HepG2 (cell line): ENCODE data around the gene MAP3K20. TPM values are rescaled to one million over a fixed set of nuclear protein-coding genes. Genes with fewer than 3 reads are reported as not detected.

Experiments
- ATAC-seq: fragments of 200-7000 bp; cut with Tn5 transposase; 3 replicates; pipeline ENCODE4 v1.9.1; 2020; ENCODE audit warnings: mild to moderate bottlenecking, moderate library complexity
- BruUV-seq: library from RNA; stranded (reverse); fragments of 400-500 nt; replicated peaks from 2 replicates; lab custom pipeline; 2021; lab: Mats Ljungman, UMichigan
- CTCF ChIA-PET: fragments of 300-600 bp; formaldehyde crosslinking; extraction: SDS; loops from one replicate; lab custom pipeline; 2021; ENCODE audit warnings: low total read pairs, inconsistent platforms, low intra/inter-chr PET ratio; lab: Yijun Ruan, JAX
- POLR2A ChIA-PET: fragments of 350-600 bp; sonication (Branson Sonifier 250); formaldehyde crosslinking; loops from one replicate; lab custom pipeline; 2020; ENCODE audit warnings: antibody characterized with exemption, inconsistent platforms; lab: Yijun Ruan, JAX
- DNase-seq: peaks from one replicate; pipeline ENCODE4 v3.0.0-alpha.2; 2015; ENCODE audit warnings: low spot score
- FAIRE-seq: peaks from 3 replicates; lab custom pipeline; 2011; peaks lifted over from hg19 to GRCh38; lab: Jason Lieb, UNC
- H2AFZ ChIP-seq: one replicate; pipeline ENCODE4 v1.6.1; 2011; ENCODE audit warnings: low read length, inconsistent platforms
- H3K27ac ChIP-seq: fragments of 300-600 bp; 3 replicates; pipeline ENCODE4 v1.8.0; 2011; ENCODE audit warnings: mixed run types, mild to moderate bottlenecking, mixed read lengths, low read length, inconsistent platforms; ENCODE audit not compliant: insufficient read depth; ENCODE audit errors: extremely low read length
- H3K27me3 ChIP-seq, 2 experiments: fragments of 200-600 bp in 1 of 2; 2 replicates in 1 of 2; 3 replicates in 1 of 2; pipeline versions ENCODE4 v1.6.0 to v1.8.0; 2011; ENCODE audit warnings: low read length in 2 of 2, mild to moderate bottlenecking in 2 of 2, moderate library complexity in 2 of 2, inconsistent platforms in 1 of 2; ENCODE audit not compliant: insufficient read depth in 2 of 2, control insufficient read depth in 1 of 2
- H3K36me3 ChIP-seq, 2 experiments: fragments of 200-600 bp in 1 of 2; replicated peaks in 1 of 2; 2 replicates in 1 of 2; 3 replicates in 1 of 2; pipeline versions ENCODE4 v1.5.1 to v1.8.0; 2011; ENCODE audit warnings: low read length in 2 of 2, inconsistent platforms in 1 of 2; ENCODE audit not compliant: insufficient read depth in 2 of 2, control insufficient read depth in 1 of 2
- H3K4me1 ChIP-seq: 2 replicates; pipeline ENCODE4 v1.5.1; 2012; ENCODE audit warnings: low read length, inconsistent platforms; ENCODE audit not compliant: insufficient read depth
- H3K4me2 ChIP-seq: 2 replicates; pipeline ENCODE4 v1.6.0; 2011; ENCODE audit warnings: low read depth, low read length, inconsistent platforms
- H3K4me3 ChIP-seq, 3 experiments: fragments of 200-600 bp in 1 of 3; sonication (generic), shearing (Covaris generic) in 1 of 3; replicated peaks in 1 of 3; 2 replicates each; pipeline ENCODE4 v1.5.1; 2011 to 2016; ENCODE audit warnings: low read length in 3 of 3, inconsistent platforms in 2 of 3, low read depth in 2 of 3, mild to moderate bottlenecking in 2 of 3, control low read depth in 1 of 3, mixed read lengths in 1 of 3; ENCODE audit not compliant: insufficient read depth in 1 of 3
- H3K79me2 ChIP-seq: one replicate; pipeline ENCODE4 v1.6.1; 2011; ENCODE audit warnings: low read length, inconsistent platforms; ENCODE audit not compliant: insufficient read depth
- H3K9ac ChIP-seq: 2 replicates; pipeline ENCODE4 v1.6.0; 2011; ENCODE audit warnings: mild to moderate bottlenecking, low read depth, low read length, inconsistent platforms; ENCODE audit not compliant: insufficient read depth
- H3K9me3 ChIP-seq: 2 replicates; pipeline ENCODE4 v1.5.1; 2012; ENCODE audit warnings: mild to moderate bottlenecking, low read length
- H4K20me1 ChIP-seq: 2 replicates; pipeline ENCODE4 v1.6.0; 2011; ENCODE audit warnings: inconsistent platforms, mild to moderate bottlenecking, low read length, moderate library complexity; ENCODE audit not compliant: insufficient read depth
- MATR3 ChIP-seq: sonication (generic); formaldehyde crosslinking; IDR thresholded peaks from 2 replicates; pipeline ENCODE4 v1.4.0; 2020; ENCODE audit warnings: missing genetic modification reagents
- MXI1 ChIP-seq: IDR thresholded peaks from 3 replicates; pipeline ENCODE4 v1.6.1; 2012; ENCODE audit warnings: low read depth, low read length, inconsistent platforms, borderline replicate concordance
- PHF21A ChIP-seq: sonication (generic); formaldehyde crosslinking; IDR thresholded peaks from 2 replicates; pipeline ENCODE4 v1.5.0; 2020; ENCODE audit warnings: mild to moderate bottlenecking, missing genetic modification reagents
- PITX1 ChIP-seq: sonication (generic); formaldehyde crosslinking; IDR thresholded peaks from 2 replicates; pipeline ENCODE4 v1.5.1; 2020; ENCODE audit warnings: mild to moderate bottlenecking, missing genetic modification reagents
- SNAI1 ChIP-seq: sonication (generic); formaldehyde crosslinking; IDR thresholded peaks from 2 replicates; pipeline ENCODE4 v1.5.0; 2020; ENCODE audit warnings: mild to moderate bottlenecking, missing genetic modification reagents, borderline replicate concordance
- ZNF225 ChIP-seq: sonication (generic); formaldehyde crosslinking; IDR thresholded peaks from 2 replicates; pipeline ENCODE4 v1.4.0; 2020; ENCODE audit warnings: mild to moderate bottlenecking, missing genetic modification reagents
- ZNF430 ChIP-seq: sonication (generic); formaldehyde crosslinking; IDR thresholded peaks from 2 replicates; pipeline ENCODE4 v1.9.0; 2021; ENCODE audit warnings: mild to moderate bottlenecking, missing genetic modification reagents
- ZNF607 ChIP-seq: sonication (generic); formaldehyde crosslinking; IDR thresholded peaks from 2 replicates; pipeline ENCODE4 v1.5.1; 2020; ENCODE audit warnings: missing genetic modification reagents, mild to moderate bottlenecking, borderline replicate concordance
- WGBS: methylation state at CpG from one replicate; pipeline ENCODE4 v1.1.6; 2017; ENCODE audit warnings: low lambda C conversion rate; 5-methylcytosine and 5-hydroxymethylcytosine counted together
- in situ Hi-C: cut with HindIII; loops from 2 replicates; pipeline ENCODE4 v1.10.0; 2017; ENCODE audit warnings: low pct_unique_long_range_greater_than_20kb; ENCODE audit not compliant: extremely low pct_ligation_motif_present
- intact Hi-C: fragments of 100-400 bp; cut with micrococcal nuclease; formaldehyde crosslinking; loops from one replicate; pipeline ENCODE4 v1.10.0; 2022; ENCODE audit not compliant: unreplicated experiment
- polyA plus RNA-seq, 8 experiments: library from polyadenylated mRNA; depleted of rRNA in 3 of 8; stranded (reverse) in 7 of 8; unstranded in 1 of 8; fragments of >200 nt; fragmentation: Illumina TruSeq in 4 of 8; extraction: Trizol in 4 of 8; gene quantifications; 2 replicates each; pipeline versions ENCODE4 v1.2.1 to v1.2.3, GENCODE V29; 2011 to 2016; ENCODE audit warnings: low read depth in 4 of 8, missing spikeins in 1 of 8, mixed read lengths in 1 of 8; ENCODE audit not compliant: insufficient read depth in 1 of 8
- total RNA-seq, 5 experiments: library from RNA; depleted of rRNA; stranded (reverse); fragments of >200 nt; fragmentation: Illumina TruSeq; extraction: Trizol; gene quantifications; 2 replicates each; pipeline ENCODE4 v1.2.3, GENCODE V29; 2016; ENCODE audit warnings: low read depth in 1 of 5
- TF ChIP-seq, protein P1 (sequence below): sonication (generic); formaldehyde crosslinking; IDR thresholded peaks from 2 replicates; pipeline ENCODE4 v1.4.0; 2020; ENCODE audit warnings: mild to moderate bottlenecking, missing genetic modification reagents
- TF ChIP-seq, protein P2 (sequence below): sonication (generic); formaldehyde crosslinking; IDR thresholded peaks from 2 replicates; pipeline ENCODE4 v1.8.0; 2022; ENCODE audit warnings: missing genetic modification reagents, mild to moderate bottlenecking, moderate library complexity, borderline replicate concordance
- TF ChIP-seq, protein P3 (sequence below): sonication (generic); IDR thresholded peaks from 2 replicates; pipeline ENCODE4 v1.6.1; 2016; ENCODE audit warnings: low read depth, borderline replicate concordance
- TF ChIP-seq, protein P4 (sequence below): sonication (generic); formaldehyde crosslinking; IDR thresholded peaks from 2 replicates; pipeline ENCODE4 v1.5.1; 2020; ENCODE audit warnings: missing genetic modification reagents, mild to moderate bottlenecking, borderline replicate concordance

The MAP3K20 gene
- total and polyA plus RNA-seq, 2 of the 13 experiments (the other 11 are each of a cell fraction or from before 2014, with no cell fraction given) = 5.2 to 13.5 TPM

DNA sequence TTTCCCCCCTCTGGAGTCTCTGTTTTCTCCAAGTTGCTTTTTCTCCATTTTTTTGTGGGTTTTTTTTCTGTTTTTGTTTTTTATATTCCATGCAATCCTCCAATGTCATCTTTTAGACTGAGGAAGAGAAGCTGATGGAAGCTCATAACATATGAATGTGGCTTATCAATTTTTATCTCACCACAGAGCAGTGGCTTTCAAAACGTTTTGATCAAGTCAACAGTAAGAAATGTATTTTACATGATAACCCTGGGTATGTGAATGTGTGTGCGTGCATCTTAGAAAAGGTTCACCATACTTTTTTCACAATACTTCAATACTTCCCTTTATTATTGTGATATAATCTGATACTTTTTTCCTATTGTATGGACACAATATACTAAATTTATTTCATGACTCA lies 214.4 kb downstream of the MAP3K20 start:
- TF ChIP-seq, protein P1, sequence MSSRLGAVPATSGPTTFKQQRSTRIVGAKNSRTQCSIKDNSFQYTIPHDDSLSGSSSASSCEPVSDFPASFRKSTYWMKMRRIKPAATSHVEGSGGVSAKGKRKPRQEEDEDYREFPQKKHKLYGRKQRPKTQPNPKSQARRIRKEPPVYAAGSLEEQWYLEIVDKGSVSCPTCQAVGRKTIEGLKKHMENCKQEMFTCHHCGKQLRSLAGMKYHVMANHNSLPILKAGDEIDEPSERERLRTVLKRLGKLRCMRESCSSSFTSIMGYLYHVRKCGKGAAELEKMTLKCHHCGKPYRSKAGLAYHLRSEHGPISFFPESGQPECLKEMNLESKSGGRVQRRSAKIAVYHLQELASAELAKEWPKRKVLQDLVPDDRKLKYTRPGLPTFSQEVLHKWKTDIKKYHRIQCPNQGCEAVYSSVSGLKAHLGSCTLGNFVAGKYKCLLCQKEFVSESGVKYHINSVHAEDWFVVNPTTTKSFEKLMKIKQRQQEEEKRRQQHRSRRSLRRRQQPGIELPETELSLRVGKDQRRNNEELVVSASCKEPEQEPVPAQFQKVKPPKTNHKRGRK (CRISPR knock-in tag) = no peak
- TF ChIP-seq ZNF430 = no peak
- no peak for TF ChIP-seq MATR3 (CRISPR knock-in tag)
- no peak for TF ChIP-seq PITX1 (CRISPR knock-in tag)
- TF ChIP-seq, protein P2, sequence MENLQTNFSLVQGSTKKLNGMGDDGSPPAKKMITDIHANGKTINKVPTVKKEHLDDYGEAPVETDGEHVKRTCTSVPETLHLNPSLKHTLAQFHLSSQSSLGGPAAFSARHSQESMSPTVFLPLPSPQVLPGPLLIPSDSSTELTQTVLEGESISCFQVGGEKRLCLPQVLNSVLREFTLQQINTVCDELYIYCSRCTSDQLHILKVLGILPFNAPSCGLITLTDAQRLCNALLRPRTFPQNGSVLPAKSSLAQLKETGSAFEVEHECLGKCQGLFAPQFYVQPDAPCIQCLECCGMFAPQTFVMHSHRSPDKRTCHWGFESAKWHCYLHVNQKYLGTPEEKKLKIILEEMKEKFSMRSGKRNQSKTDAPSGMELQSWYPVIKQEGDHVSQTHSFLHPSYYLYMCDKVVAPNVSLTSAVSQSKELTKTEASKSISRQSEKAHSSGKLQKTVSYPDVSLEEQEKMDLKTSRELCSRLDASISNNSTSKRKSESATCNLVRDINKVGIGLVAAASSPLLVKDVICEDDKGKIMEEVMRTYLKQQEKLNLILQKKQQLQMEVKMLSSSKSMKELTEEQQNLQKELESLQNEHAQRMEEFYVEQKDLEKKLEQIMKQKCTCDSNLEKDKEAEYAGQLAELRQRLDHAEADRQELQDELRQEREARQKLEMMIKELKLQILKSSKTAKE = no peak
- TF ChIP-seq, protein P3, sequence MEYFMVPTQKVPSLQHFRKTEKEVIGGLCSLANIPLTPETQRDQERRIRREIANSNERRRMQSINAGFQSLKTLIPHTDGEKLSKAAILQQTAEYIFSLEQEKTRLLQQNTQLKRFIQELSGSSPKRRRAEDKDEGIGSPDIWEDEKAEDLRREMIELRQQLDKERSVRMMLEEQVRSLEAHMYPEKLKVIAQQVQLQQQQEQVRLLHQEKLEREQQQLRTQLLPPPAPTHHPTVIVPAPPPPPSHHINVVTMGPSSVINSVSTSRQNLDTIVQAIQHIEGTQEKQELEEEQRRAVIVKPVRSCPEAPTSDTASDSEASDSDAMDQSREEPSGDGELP = no peak
- TF ChIP-seq ZNF225 (CRISPR knock-in tag) = no peak
- TF ChIP-seq, protein P4, sequence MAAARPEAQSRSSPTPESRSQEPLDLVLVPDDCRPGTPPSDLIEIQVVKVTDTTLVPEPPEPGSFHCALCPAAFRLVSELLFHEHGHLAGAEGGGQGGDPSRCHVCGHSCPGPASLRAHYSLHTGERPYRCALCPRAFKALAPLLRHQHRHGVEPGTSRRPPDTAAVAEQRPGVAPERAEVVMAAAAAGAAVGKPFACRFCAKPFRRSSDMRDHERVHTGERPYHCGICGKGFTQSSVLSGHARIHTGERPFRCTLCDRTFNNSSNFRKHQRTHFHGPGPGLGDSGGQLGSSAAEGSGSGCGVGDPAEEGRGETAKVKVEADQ = no peak
- no peak for TF ChIP-seq PHF21A
- TF ChIP-seq ZNF607 (CRISPR knock-in tag) = no peak
- TF ChIP-seq MXI1 = no peak
- TF ChIP-seq SNAI1 (CRISPR knock-in tag) = no peak
- Histone ChIP-seq H2AFZ (no peak overlapping the region), H3K9ac (no peak overlapping the region), H3K79me2 (no peaks in the 10 kb centered on the region), H3K27ac (no peak overlapping the region), H3K4me1 (no peaks in the 10 kb centered on the region), H3K4me3 (no peak overlapping the region), H3K36me3 (no peaks in the 10 kb centered on the region), H4K20me1 (no peaks in the 10 kb centered on the region), H3K27me3 (peaks cover 0 to 1% of the 10 kb centered on the region in 2 experiments; a peak in 1 of 5 replicates), H3K4me2 (no peak overlapping the region), H3K9me3 (no peaks in the 10 kb centered on the region)
- intact Hi-C loops (no loop called here), in situ Hi-C loops (no loop called here)
- DNase-seq = no peak
- ChIA-PET CTCF (no interaction called here), POLR2A (no interaction called here)
- no peak for FAIRE-seq
- WGBS = 51% methylated on average over 2 of the region's 2 CpGs
- ATAC-seq = no peak
- no TSS peak for BruUV-seq
